HG02678 (cell line): ENCODE results near the gene GRID1.

Experiments
- ATAC-seq: cut with Tn5 transposase; IDR thresholded peaks from one replicate; pipeline ENCODE4 v1.9.1; 2021; ENCODE audit warnings: mild to moderate bottlenecking, moderate library complexity; ENCODE audit not compliant: unreplicated experiment

GRID1 gene

GRCh38 chr10:86340176-86340990 lies 26.2 kb downstream of the GRID1 start:
- no peak for ATAC-seq

- ATAC-seq: no peak
These were observed 27.2 kb downstream of the GRID1 start for GRCh38 chr10:86339226-86339865.

- peak; percentile 65 for ATAC-seq
These were observed 29.4 kb downstream of the GRID1 start for GRCh38 chr10:86337121-86337601.

GRCh38 chr10:86336341-86336740 lies 30.3 kb downstream of the GRID1 start:
- no peak for ATAC-seq

GRCh38 chr10:86335831-86336230 lies 30.8 kb downstream of the GRID1 start:
- ATAC-seq: no peak

- no peak for ATAC-seq
These were observed 31.3 kb downstream of the GRID1 start for GRCh38 chr10:86335257-86335656.

GRCh38 chr10:86334488-86335085 lies 32.0 kb downstream of the GRID1 start:
- no peak for ATAC-seq

GRCh38 chr10:86333826-86334487 lies 32.6 kb downstream of the GRID1 start:
- ATAC-seq: no peak

GRCh38 chr10:86331861-86332260 lies 34.7 kb downstream of the GRID1 start:
- ATAC-seq: no peak

GRCh38 chr10:86330778-86331763 lies 35.5 kb downstream of the GRID1 start:
- no peak for ATAC-seq

GRCh38 chr10:86329896-86330680 lies 36.5 kb downstream of the GRID1 start:
- ATAC-seq: no peak

GRCh38 chr10:86329093-86329710 lies 37.4 kb downstream of the GRID1 start:
- ATAC-seq: no peak

GRCh38 chr10:86327954-86328725 lies 38.5 kb downstream of the GRID1 start:
- no peak for ATAC-seq

- no peak for ATAC-seq
These were observed 41.4 kb downstream of the GRID1 start for GRCh38 chr10:86325158-86325557.

- no peak for ATAC-seq
These were observed 45.0 kb downstream of the GRID1 start for GRCh38 chr10:86321568-86321967.

GRCh38 chr10:86319676-86320075 lies 46.9 kb downstream of the GRID1 start:
- ATAC-seq: no peak

- ATAC-seq: no peak
These were observed 48.5 kb downstream of the GRID1 start for GRCh38 chr10:86317949-86318725.
